Mucosa of rectum (tissue), 2 donors: ENCODE results near the gene FAM120C.

ENCODE experiments used
- H3K27ac ChIP-seq, 2 donors: one replicate each; pipeline ENCODE4 v1.7.0; 2013; ENCODE audit warnings: inconsistent platforms in 2 of 2, low read depth in 2 of 2, low read length in 2 of 2
- H3K27me3 ChIP-seq, 2 donors: one replicate each; pipeline ENCODE4 v1.7.0; 2013; ENCODE audit warnings: low read length in 2 of 2; ENCODE audit not compliant: control insufficient read depth in 2 of 2, insufficient read depth in 2 of 2
- H3K36me3 ChIP-seq, 2 donors: one replicate each; pipeline ENCODE4 v1.7.0; 2013; ENCODE audit warnings: low read length in 2 of 2; ENCODE audit not compliant: control insufficient read depth in 2 of 2, insufficient read depth in 2 of 2
- H3K4me1 ChIP-seq, 2 donors: one replicate each; pipeline ENCODE4 v1.7.0; 2013; ENCODE audit warnings: low read length in 2 of 2, mild to moderate bottlenecking in 1 of 2; ENCODE audit not compliant: control insufficient read depth in 2 of 2, insufficient read depth in 2 of 2
- H3K4me3 ChIP-seq, 2 donors: one replicate each; pipeline ENCODE4 v1.7.0; 2013; ENCODE audit warnings: low read length in 2 of 2
- H3K9ac ChIP-seq, 2 donors: one replicate each; pipeline ENCODE4 v1.7.0; 2013; ENCODE audit warnings: low read length in 2 of 2, low read depth in 1 of 2, mild to moderate bottlenecking in 1 of 2
- H3K9me3 ChIP-seq, 2 donors: one replicate each; pipeline ENCODE4 v1.7.0; 2013; ENCODE audit warnings: low read length in 2 of 2; ENCODE audit not compliant: control insufficient read depth in 2 of 2
- donor health status: healthy.
- donor health status: Normal muscosa, but diverticular disease.

FAM120C gene

DNA sequence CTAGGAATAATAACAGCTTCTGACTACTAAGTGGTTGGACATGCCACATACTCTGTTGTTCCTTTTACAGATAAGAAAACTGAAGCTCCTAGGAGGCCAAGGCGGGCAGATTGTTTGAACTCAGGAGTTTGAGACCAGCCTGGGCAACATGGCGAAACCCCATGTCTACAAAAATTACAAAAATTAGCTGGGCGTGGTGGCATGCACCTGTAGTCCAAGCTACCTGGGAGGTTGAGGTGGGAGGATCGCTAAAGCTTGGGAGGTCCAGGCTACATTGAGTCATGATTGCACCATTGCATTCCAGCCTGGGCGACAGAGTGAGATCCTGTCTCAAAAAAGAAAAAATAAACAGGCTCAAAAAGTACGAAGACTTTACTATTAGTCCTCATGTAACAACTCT lies 108.2 kb downstream of the FAM120C start:
- H3K9me3 ChIP-seq: no peaks in the 10 kb centered on the region
- no peak overlapping the region for H3K9ac ChIP-seq
- H3K27ac ChIP-seq: no peak overlapping the region
- H3K4me1 ChIP-seq: no peaks in the 10 kb centered on the region
- H3K27me3 ChIP-seq: no peaks in the 10 kb centered on the region
- no peak overlapping the region for H3K4me3 ChIP-seq
- H3K36me3 ChIP-seq: no peaks in the 10 kb centered on the region

DNA sequence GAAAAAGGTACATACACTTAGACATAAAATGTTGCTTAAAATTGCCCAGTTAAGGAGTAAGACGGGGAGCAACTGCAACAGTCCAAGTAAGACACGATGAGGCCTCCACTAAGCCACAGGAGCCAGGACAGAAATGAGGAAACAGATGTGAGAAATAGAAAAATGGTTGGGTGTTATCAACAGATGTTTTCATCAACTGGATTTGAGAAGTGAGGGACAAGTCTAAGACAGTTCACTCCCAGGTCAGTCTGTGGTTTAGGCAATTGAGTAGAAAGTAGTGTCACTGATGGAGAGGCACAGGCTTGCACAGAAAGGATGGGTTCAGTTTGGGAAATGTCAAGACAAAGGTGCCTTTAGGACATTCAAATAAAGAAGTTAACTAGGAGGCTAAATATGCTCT lies 115.3 kb downstream of the FAM120C start:
- Histone ChIP-seq H3K27ac (no peak overlapping the region), H3K4me1 (no peaks in the 10 kb centered on the region), H3K27me3 (peaks cover 0 to 3% of the 10 kb centered on the region in 2 donors), H3K36me3 (no peaks in the 10 kb centered on the region), H3K9ac (no peak overlapping the region), H3K9me3 (no peaks in the 10 kb centered on the region), H3K4me3 (no peak overlapping the region)

- Histone ChIP-seq H3K27ac (no peak overlapping the region), H3K27me3 (peaks cover 0 to 3% of the 10 kb centered on the region in 2 donors), H3K4me3 (no peak overlapping the region), H3K4me1 (no peaks in the 10 kb centered on the region), H3K9me3 (no peaks in the 10 kb centered on the region), H3K9ac (no peak overlapping the region), H3K36me3 (no peaks in the 10 kb centered on the region)
These were observed 116.2 kb downstream of the FAM120C start for GRCh38 chrX:54066841-54067240.

- Histone ChIP-seq H3K27me3 (peaks cover 0 to 3% of the 10 kb centered on the region in 2 donors), H3K4me3 (no peak overlapping the region), H3K27ac (no peak overlapping the region), H3K9me3 (no peaks in the 10 kb centered on the region), H3K36me3 (no peaks in the 10 kb centered on the region), H3K9ac (no peak overlapping the region), H3K4me1 (no peaks in the 10 kb centered on the region)
These were observed 118.5 kb downstream of the FAM120C start for GRCh38 chrX:54064564-54064963.

DNA sequence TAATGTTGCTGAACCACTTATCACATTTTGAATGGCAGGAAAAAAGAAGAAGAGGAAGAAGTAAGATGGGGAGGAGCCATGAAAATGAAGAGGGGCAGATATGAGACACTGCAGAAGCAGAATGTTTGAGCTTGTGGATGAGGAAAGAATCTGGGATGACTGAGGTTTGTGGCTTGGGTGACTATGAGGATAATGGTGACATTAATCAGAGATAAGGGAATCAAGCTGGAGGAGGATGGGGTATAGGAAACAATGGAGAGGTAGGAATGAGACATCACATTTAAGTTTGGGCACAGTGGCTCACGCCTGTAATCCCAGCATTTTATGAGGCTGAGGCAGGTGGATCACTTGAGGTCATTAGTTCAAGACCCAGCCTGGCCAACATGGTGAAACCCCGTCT lies 119.7 kb downstream of the FAM120C start:
- no peaks in the 10 kb centered on the region for H3K9me3 ChIP-seq
- no peak overlapping the region for H3K4me3 ChIP-seq

GRCh38 chrX:54049801-54050200 lies 133.3 kb downstream of the FAM120C start:
- Histone ChIP-seq H3K27me3 (no peaks in the 10 kb centered on the region), H3K4me1 (peaks cover 0 to 2% of the 10 kb centered on the region in 2 donors), H3K9ac (no peak overlapping the region), H3K4me3 (no peak overlapping the region), H3K27ac (no peak overlapping the region), H3K9me3 (no peaks in the 10 kb centered on the region), H3K36me3 (no peaks in the 10 kb centered on the region)

More for the DNA sequence above, 119.7 kb downstream of the FAM120C start:
- H3K27ac ChIP-seq: no peak overlapping the region
- H3K9ac ChIP-seq: no peak overlapping the region
- no peaks in the 10 kb centered on the region for H3K36me3 ChIP-seq
- peaks cover 0 to 3% of the 10 kb centered on the region in 2 donors for H3K27me3 ChIP-seq
- H3K4me1 ChIP-seq: no peaks in the 10 kb centered on the region

GRCh38 chrX:54048412-54048811 lies 134.6 kb downstream of the FAM120C start:
- Histone ChIP-seq H3K27ac (no peak overlapping the region), H3K27me3 (no peaks in the 10 kb centered on the region), H3K9ac (no peak overlapping the region), H3K36me3 (no peaks in the 10 kb centered on the region), H3K4me1 (peaks cover 0 to 2% of the 10 kb centered on the region in 2 donors), H3K9me3 (no peaks in the 10 kb centered on the region), H3K4me3 (no peak overlapping the region)

- H3K36me3 ChIP-seq: peaks cover 0 to 2% of the 10 kb centered on the region in 2 donors
- no peak overlapping the region for H3K27ac ChIP-seq
- H3K4me1 ChIP-seq: peaks cover 0 to 5% of the 10 kb centered on the region in 2 donors
- no peaks in the 10 kb centered on the region for H3K9me3 ChIP-seq
- H3K27me3 ChIP-seq: no peaks in the 10 kb centered on the region
- no peak overlapping the region for H3K4me3 ChIP-seq
- H3K9ac ChIP-seq: no peak overlapping the region
These were observed 137.4 kb downstream of the FAM120C start for GRCh38 chrX:54045563-54046228.

DNA sequence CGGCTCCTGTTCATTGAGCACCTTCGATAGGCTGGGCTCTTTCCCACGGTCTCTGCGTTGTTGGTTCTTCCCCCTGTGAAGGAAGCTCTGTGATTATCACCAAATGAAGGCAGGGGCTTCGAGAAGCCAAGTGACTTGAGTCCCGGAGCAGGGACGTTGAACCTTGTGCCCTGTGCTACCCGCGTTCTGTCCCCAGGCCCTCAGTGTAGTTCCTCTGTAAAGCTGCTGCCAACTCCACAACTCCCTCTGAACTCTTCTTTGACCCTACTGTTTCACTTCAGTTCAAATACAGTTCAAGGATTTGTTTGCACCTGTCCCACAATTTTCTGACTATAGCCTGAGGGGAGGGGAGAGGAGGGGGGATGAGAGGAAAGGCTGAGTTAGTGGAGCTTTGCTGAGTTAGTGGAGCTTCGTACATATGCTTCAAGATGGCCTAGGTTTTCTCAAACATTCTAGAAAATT lies 138.1 kb downstream of the FAM120C start:
- Histone ChIP-seq H3K27ac (peak overlapping the region; percentile 84 to 91), H3K9ac (peak overlapping the region; percentile 60 to 66), H3K36me3 (peaks cover 0 to 5% of the 10 kb centered on the region in 2 donors), H3K4me1 (peaks cover 0 to 5% of the 10 kb centered on the region in 2 donors), H3K9me3 (no peaks in the 10 kb centered on the region), H3K27me3 (no peaks in the 10 kb centered on the region), H3K4me3 (peak overlapping the region; percentile 56 to 69)

- Histone ChIP-seq H3K4me3 (peak within 1 kb of the TSS; percentile 77 to 87), H3K9me3 (no peaks in the 10 kb centered on the region), H3K27me3 (no peaks in the 10 kb centered on the region), H3K4me1 (peaks cover 0 to 5% of the 10 kb centered on the region in 2 donors), H3K36me3 (peaks cover 0 to 8% of the 10 kb centered on the region in 2 donors), H3K9ac (peak within 1 kb of the TSS; percentile 79 to 85), H3K27ac (peak within 1 kb of the TSS; percentile 91 to 93)
These were observed 138.8 kb downstream of the FAM120C start, which contains the start of gene PHF8 for GRCh38 chrX:54044126-54044876. Gene PHF8 (minus strand): TSS chrX:54044473. CDS start chrX:54042728, 1,745 bp downstream.
